MV-4-11 (cell line): ENCODE data around the gene ATG2A.
A peak's percentile ranks its signal among the peaks of the same experiment; 100 is the strongest.

Experiments used
- DNase-seq: peaks from one replicate; lab custom pipeline; 2025; lab: John Stamatoyannopoulos, UW

The ATG2A gene

GRCh38 chr11:64902102-64902900, 14.7 kb downstream of the ATG2A start:
- no peak for DNase-seq

GRCh38 chr11:64900774-64901173, 16.2 kb downstream of the ATG2A start:
- no peak for DNase-seq

- DNase-seq, result no peak
These were observed 16.7 kb downstream of the ATG2A start for GRCh38 chr11:64900263-64900678.

- DNase-seq, result no peak
These were observed 18.5 kb downstream of the ATG2A start for GRCh38 chr11:64898541-64898940.

- DNase-seq, result no peak
These were observed 18.9 kb downstream of the ATG2A start for GRCh38 chr11:64898076-64898445.

- DNase-seq, result no peak
These were observed 19.5 kb downstream of the ATG2A start for GRCh38 chr11:64897381-64898075.

GRCh38 chr11:64896448-64897022, 20.5 kb downstream of the ATG2A start:
- no peak for DNase-seq

GRCh38 chr11:64894812-64895452, 22.1 kb downstream of the ATG2A start:
- DNase-seq, result no peak

- peak; percentile 67 for DNase-seq
These were observed 22.8 kb downstream of the ATG2A start for GRCh38 chr11:64894070-64894811.

GRCh38 chr11:64893194-64894069, 23.6 kb downstream of the ATG2A start:
- no peak for DNase-seq

GRCh38 chr11:64892838-64893193, 24.2 kb downstream of the ATG2A start:
- no peak for DNase-seq

GRCh38 chr11:64892411-64892831, 24.6 kb downstream of the ATG2A start:
- no peak for DNase-seq

GRCh38 chr11:64891880-64892279, 25.1 kb downstream of the ATG2A start:
- DNase-seq, result no peak

GRCh38 chr11:64891215-64891848, 25.7 kb downstream of the ATG2A start:
- DNase-seq, result no peak

GRCh38 chr11:64890522-64890939, 26.5 kb downstream of the ATG2A start:
- DNase-seq, result no peak

- DNase-seq, result peak; percentile 21
These were observed 28.1 kb downstream of the ATG2A start for GRCh38 chr11:64888729-64889511.

GRCh38 chr11:64888406-64888728, 28.6 kb downstream of the ATG2A start:
- no peak for DNase-seq

- DNase-seq, result peak; percentile 65
These were observed 29.1 kb downstream of the ATG2A start for GRCh38 chr11:64887757-64888405.

- DNase-seq, result no peak
These were observed 29.7 kb downstream of the ATG2A start for GRCh38 chr11:64887234-64887756.
